Stimulated activated CD4-positive, alpha-beta T cell treated with anti-CD3 and anti-CD28 coated beads, Interleukin-15, amount 100 ng/mL, for 1 hour (primary cell): ENCODE results near the gene ADCK1.
"Not testable (repeated sequence)": the region's sequence is repeated elsewhere in the genome, so short reads cannot be mapped to it uniquely, and the experiment has no call there.

Source experiments
- DNase-seq, 2 donors: peaks; one replicate each; pipeline ENCODE4 v3.0.0-alpha.2; 2020; ENCODE audit warnings: low read depth in 1 of 2, low spot score in 1 of 2

The ADCK1 gene

GRCh38 chr14:77892890-77893484 is 93.1 kb downstream of the ADCK1 start:
- no peak for DNase-seq

- DNase-seq = no peak
Measured at GRCh38 chr14:77897374-77897773, 97.5 kb downstream of the ADCK1 start.

GRCh38 chr14:77902811-77903210 is 102.9 kb downstream of the ADCK1 start:
- DNase-seq = no peak

- no peak for DNase-seq
Measured at GRCh38 chr14:77903221-77903620, 103.3 kb downstream of the ADCK1 start.

- no peak for DNase-seq
Measured at GRCh38 chr14:77903937-77904617, 104.2 kb downstream of the ADCK1 start.

GRCh38 chr14:77906446-77906845 is 106.5 kb downstream of the ADCK1 start:
- DNase-seq = no peak

- DNase-seq = no peak
Measured at GRCh38 chr14:77908847-77909246, 108.9 kb downstream of the ADCK1 start.

GRCh38 chr14:77909911-77910310 is 110.0 kb downstream of the ADCK1 start:
- DNase-seq = no peak

- no peak for DNase-seq
Measured at GRCh38 chr14:77910506-77910905, 110.6 kb downstream of the ADCK1 start.

- DNase-seq = no peak
Measured at GRCh38 chr14:77911356-77911755, 111.4 kb downstream of the ADCK1 start.

- no peak for DNase-seq
Measured at GRCh38 chr14:77912754-77913556, 113.0 kb downstream of the ADCK1 start.

GRCh38 chr14:77914073-77914721 is 114.3 kb downstream of the ADCK1 start:
- no peak for DNase-seq

GRCh38 chr14:77915390-77915789 is 115.5 kb downstream of the ADCK1 start:
- DNase-seq = not testable (repeated sequence)

GRCh38 chr14:77917491-77918201 is 117.7 kb downstream of the ADCK1 start:
- no peak for DNase-seq

- DNase-seq = no peak
Measured at GRCh38 chr14:77918448-77918847, 118.5 kb downstream of the ADCK1 start.

GRCh38 chr14:77920312-77920711 is 120.4 kb downstream of the ADCK1 start:
- DNase-seq = no peak

- DNase-seq = no peak
Measured at GRCh38 chr14:77921818-77922217, 121.9 kb downstream of the ADCK1 start.

- DNase-seq = no peak
Measured at GRCh38 chr14:77923131-77923936, 123.4 kb downstream of the ADCK1 start.

- DNase-seq = no peak
Measured at GRCh38 chr14:77924141-77924948, 124.4 kb downstream of the ADCK1 start.
